ENCODE measurements around the gene SEMA4D. TPM values are rescaled to one million over a fixed set of nuclear protein-coding genes. Genes with fewer than 3 reads are reported as not detected.

SEMA4D gene
- total and polyA plus RNA-seq, 9 of the 15 experiments (the other 6 are each of a cell fraction or from before 2014, with no cell fraction given), result 0.38 to 5.1 (median 1.8) TPM

DNA sequence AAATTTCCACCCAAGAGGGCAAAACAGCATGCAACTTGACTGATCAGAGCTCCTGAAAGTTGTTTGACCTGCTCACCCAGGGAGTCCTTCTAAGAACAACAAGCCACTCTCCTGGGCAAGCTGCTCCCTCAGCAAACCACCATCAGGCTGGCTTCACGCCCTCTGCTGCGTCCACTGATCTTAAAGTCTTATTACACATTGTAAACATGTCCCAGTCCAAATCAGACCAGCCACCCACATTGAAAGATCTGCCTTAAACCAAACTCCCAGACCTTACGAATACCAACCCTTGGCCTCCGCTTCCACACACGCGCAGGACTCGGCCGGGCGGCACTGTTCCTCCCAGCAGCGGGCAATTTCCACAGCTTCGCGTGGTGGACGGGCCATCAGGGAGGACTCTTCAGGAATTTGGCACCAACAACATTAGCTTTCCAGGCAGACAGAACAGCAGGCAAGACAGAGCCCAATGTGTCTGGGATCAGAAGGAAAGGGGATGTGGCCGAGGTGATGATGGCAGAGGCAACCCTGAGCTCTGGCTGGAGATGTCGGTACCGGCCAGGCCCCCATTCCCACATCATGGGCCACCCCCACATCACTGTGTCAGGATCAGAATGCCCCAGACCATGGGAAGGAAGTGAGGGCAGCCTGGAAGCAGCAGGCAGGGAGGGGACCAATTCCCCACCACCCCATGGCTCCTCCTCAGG, 56.8 kb downstream of the SEMA4D start:
- CTCF ChIA-PET (ENCODE audit: low intra/inter-chr PET ratio), result no interaction called here
- H3K4me1 ChIP-seq (replicated peaks in 1 of 2; ENCODE audit: control insufficient read depth in 2 of 2, insufficient read depth in 2 of 2, low read length in 2 of 2), result no peaks in the 10 kb centered on the region
- POLR2A ChIA-PET, result no interaction called here
- DNase-seq (ENCODE audit: extremely low read depth in 1 of 4, low spot score in 3 of 4), result no peak
- in situ Hi-C loops (cut with MboI), result no loop called here
- H3K79me2 ChIP-seq (ENCODE audit: control insufficient read depth, insufficient read depth, low read length), result no peaks in the 10 kb centered on the region
- H3K9ac ChIP-seq (ENCODE audit: insufficient read depth in 1 of 2, low read depth in 2 of 2, low read length in 2 of 2), result no peak overlapping the region
- H3K9me1 ChIP-seq (ENCODE audit: control insufficient read depth, insufficient read depth, low read length), result no peaks in the 10 kb centered on the region
- H3K27ac ChIP-seq (ENCODE audit: extremely low read depth, low read depth, low read length), result no peak overlapping the region
- 7% methylated on average over 15 of the region's 16 CpGs for WGBS (ENCODE audit: insufficient coverage, low coverage, missing lambda C conversion rate)
- H3K27me3 ChIP-seq (ENCODE audit: control insufficient read depth in 2 of 2, insufficient read depth in 2 of 2, low read length in 2 of 2), result peaks cover 4 to 74% of the 10 kb centered on the region in 2 experiments; a peak in 4 of 5 replicates
- no peak overlapping the region for H3K4me3 ChIP-seq
- no peaks in the 10 kb centered on the region for H3K36me3 ChIP-seq (ENCODE audit: control insufficient read depth, insufficient read depth, low read length)
- intact Hi-C loops (cut with micrococcal nuclease), result no loop called here
- no peak for FAIRE-seq
- TF ChIP-seq BRCA1 (IDR thresholded peaks at IDR 0.05) (no peak), BRCA1 (CRISPR knock-in tag; IDR thresholded peaks at IDR 0.05) (no peak), HIVEP1 (CRISPR knock-in tag; IDR thresholded peaks at IDR 0.05) (no peak), TAF7 (tag; IDR thresholded peaks at IDR 0.05) (no peak)
- H3K4me2 ChIP-seq (ENCODE audit: insufficient read depth, low read length), result no peak overlapping the region
- H4K20me1 ChIP-seq (replicated peaks; ENCODE audit: control insufficient read depth, insufficient read depth, low read length), result no peaks in the 10 kb centered on the region
- H3K9me3 ChIP-seq (replicated peaks; ENCODE audit: control insufficient read depth, insufficient read depth, low read depth, low read length), result no peaks in the 10 kb centered on the region
- ATAC-seq, result no peak
- no TSS peak for BruUV-seq (replicated peaks)
- H2AFZ ChIP-seq (ENCODE audit: low read depth, low read length), result no peak overlapping the region

- no peak overlapping the region for H2AFZ ChIP-seq (ENCODE audit: low read depth, low read length)
- in situ Hi-C loops (cut with MboI), result no loop called here
- no peak overlapping the region for H3K4me2 ChIP-seq (ENCODE audit: insufficient read depth, low read length)
- TF ChIP-seq MIER1 (IDR thresholded peaks at IDR 0.05; ENCODE audit: low read depth) (no peak), ZNF3 (CRISPR knock-in tag; IDR thresholded peaks at IDR 0.05) (no peak), SREBF1 (IDR thresholded peaks at IDR 0.05; ENCODE audit: borderline replicate concordance, low read depth, low read length) (no peak), RBM14 (IDR thresholded peaks at IDR 0.05; ENCODE audit: borderline replicate concordance, insufficient read depth, low read depth, low read length) (no peak), EWSR1 (IDR thresholded peaks at IDR 0.05; ENCODE audit: borderline replicate concordance, low read depth, partially characterized antibody) (no peak), RAD51 (IDR thresholded peaks at IDR 0.05; ENCODE audit: borderline replicate concordance, low read depth) (no peak)
- peaks cover under 1% of the 10 kb centered on the region; the same call in 1 of the 2 replicates for H4K20me1 ChIP-seq (replicated peaks; ENCODE audit: control insufficient read depth, insufficient read depth, low read length)
- no peak for ATAC-seq
- 8% methylated on average over 6 of the region's 7 CpGs for WGBS (ENCODE audit: insufficient coverage, low coverage, missing lambda C conversion rate)
- CTCF ChIA-PET (ENCODE audit: low intra/inter-chr PET ratio), result no interaction called here
- POLR2A ChIA-PET, result no interaction called here
- no peak overlapping the region for H3K4me3 ChIP-seq
- no TSS peak for BruUV-seq (replicated peaks)
- no peak overlapping the region for H3K9ac ChIP-seq (ENCODE audit: insufficient read depth in 1 of 2, low read depth in 2 of 2, low read length in 2 of 2)
- no peak for DNase-seq (ENCODE audit: extremely low read depth in 1 of 4, low spot score in 3 of 4)
- no peaks in the 10 kb centered on the region for H3K9me3 ChIP-seq (replicated peaks; ENCODE audit: control insufficient read depth, insufficient read depth, low read depth, low read length)
- H3K27me3 ChIP-seq (ENCODE audit: control insufficient read depth in 2 of 2, insufficient read depth in 2 of 2, low read length in 2 of 2), result peaks cover 4 to 68% of the 10 kb centered on the region in 2 experiments; a peak in 4 of 5 replicates
- no peak for FAIRE-seq
- intact Hi-C loops (cut with micrococcal nuclease), result no loop called here
- no peaks in the 10 kb centered on the region for H3K36me3 ChIP-seq (ENCODE audit: control insufficient read depth, insufficient read depth, low read length)
- no peaks in the 10 kb centered on the region for H3K9me1 ChIP-seq (ENCODE audit: control insufficient read depth, insufficient read depth, low read length)
- H3K79me2 ChIP-seq (ENCODE audit: control insufficient read depth, insufficient read depth, low read length), result no peaks in the 10 kb centered on the region
- no peak overlapping the region for H3K27ac ChIP-seq (ENCODE audit: extremely low read depth, low read depth, low read length)
- H3K4me1 ChIP-seq (replicated peaks in 1 of 2; ENCODE audit: control insufficient read depth in 2 of 2, insufficient read depth in 2 of 2, low read length in 2 of 2), result no peaks in the 10 kb centered on the region
These were observed 57.4 kb downstream of the SEMA4D start for GRCh38 chr9:89440548-89440947.

Data from K562 (cell line).